Nephron progenitor cell (in vitro differentiated cells): ENCODE measurements around the gene RIOK3.

Source experiments
- DNase-seq: peaks from one replicate; pipeline ENCODE4 v3.0.0; 2021
- H3K27ac Mint-ChIP-seq: 2 replicates; pipeline ENCODE4 v1.8.0; 2021; ENCODE audit warnings: mild to moderate bottlenecking, moderate library complexity, mixed read lengths
- H3K27me3 Mint-ChIP-seq: 2 replicates; pipeline ENCODE4 v1.8.0; 2021; ENCODE audit warnings: mild to moderate bottlenecking, low read depth, mixed read lengths; ENCODE audit not compliant: poor library complexity
- H3K36me3 Mint-ChIP-seq: 2 replicates; pipeline ENCODE4 v1.8.0; 2021; ENCODE audit warnings: low read depth, mixed read lengths
- H3K4me1 Mint-ChIP-seq: 2 replicates; pipeline ENCODE4 v1.8.0; 2021; ENCODE audit warnings: mixed read lengths
- H3K4me3 Mint-ChIP-seq: 2 replicates; pipeline ENCODE4 v1.8.0; 2021; ENCODE audit warnings: mild to moderate bottlenecking, moderate library complexity, mixed read lengths
- H3K9me3 Mint-ChIP-seq: 2 replicates; pipeline ENCODE4 v1.8.0; 2021; ENCODE audit warnings: mild to moderate bottlenecking, moderate library complexity, mixed read lengths
- TF ChIP-seq, protein P1 (sequence below): fragments of 200-600 bp; sonication (generic); IDR thresholded peaks from 2 replicates; pipeline ENCODE4 v1.5.0; 2021; ENCODE audit warnings: antibody characterized with exemption

RIOK3 gene

DNA sequence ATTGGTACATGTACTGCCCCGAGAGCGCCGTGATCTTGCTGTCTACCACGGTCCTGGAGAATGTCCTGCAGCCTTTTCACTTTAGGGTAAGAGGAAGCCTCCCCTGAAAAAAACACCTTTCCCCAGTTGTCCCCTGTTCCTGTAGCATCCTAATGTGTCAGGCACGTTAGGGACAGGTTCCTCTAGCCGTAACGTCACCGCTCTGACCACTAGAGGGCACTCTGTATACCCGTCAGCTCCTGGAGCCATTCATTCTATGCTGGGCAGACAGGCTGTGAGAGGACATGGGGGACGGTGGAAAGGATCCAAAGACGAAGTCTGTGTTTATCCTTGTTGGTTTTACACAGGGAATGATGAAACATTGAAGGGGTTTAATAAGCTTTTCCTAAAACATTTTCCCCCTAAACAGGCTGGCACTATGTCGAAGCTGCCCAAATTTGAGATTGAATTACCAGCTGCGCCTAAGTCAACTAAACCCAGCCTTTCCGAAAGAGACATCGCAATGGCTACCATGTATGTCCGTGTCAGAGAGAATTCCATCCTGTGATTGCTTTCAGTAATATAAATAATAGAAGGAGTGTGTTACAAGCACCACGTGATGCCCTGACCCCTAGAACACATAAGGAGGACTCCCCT lies 62.9 kb downstream of the RIOK3 start:
- no peaks in the 10 kb centered on the region for H3K9me3 Mint-ChIP-seq
- peaks cover 8% of the 10 kb centered on the region for H3K4me1 Mint-ChIP-seq
- H3K4me3 Mint-ChIP-seq: no peak overlapping the region
- TF ChIP-seq, protein P1, sequence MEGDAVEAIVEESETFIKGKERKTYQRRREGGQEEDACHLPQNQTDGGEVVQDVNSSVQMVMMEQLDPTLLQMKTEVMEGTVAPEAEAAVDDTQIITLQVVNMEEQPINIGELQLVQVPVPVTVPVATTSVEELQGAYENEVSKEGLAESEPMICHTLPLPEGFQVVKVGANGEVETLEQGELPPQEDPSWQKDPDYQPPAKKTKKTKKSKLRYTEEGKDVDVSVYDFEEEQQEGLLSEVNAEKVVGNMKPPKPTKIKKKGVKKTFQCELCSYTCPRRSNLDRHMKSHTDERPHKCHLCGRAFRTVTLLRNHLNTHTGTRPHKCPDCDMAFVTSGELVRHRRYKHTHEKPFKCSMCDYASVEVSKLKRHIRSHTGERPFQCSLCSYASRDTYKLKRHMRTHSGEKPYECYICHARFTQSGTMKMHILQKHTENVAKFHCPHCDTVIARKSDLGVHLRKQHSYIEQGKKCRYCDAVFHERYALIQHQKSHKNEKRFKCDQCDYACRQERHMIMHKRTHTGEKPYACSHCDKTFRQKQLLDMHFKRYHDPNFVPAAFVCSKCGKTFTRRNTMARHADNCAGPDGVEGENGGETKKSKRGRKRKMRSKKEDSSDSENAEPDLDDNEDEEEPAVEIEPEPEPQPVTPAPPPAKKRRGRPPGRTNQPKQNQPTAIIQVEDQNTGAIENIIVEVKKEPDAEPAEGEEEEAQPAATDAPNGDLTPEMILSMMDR: peak; percentile 83
- peaks cover 3% of the 10 kb centered on the region for H3K27me3 Mint-ChIP-seq
- H3K36me3 Mint-ChIP-seq: peaks cover 62% of the 10 kb centered on the region
- peak overlapping the region; percentile 77 for H3K27ac Mint-ChIP-seq
- DNase-seq: peak; percentile 77

DNA sequence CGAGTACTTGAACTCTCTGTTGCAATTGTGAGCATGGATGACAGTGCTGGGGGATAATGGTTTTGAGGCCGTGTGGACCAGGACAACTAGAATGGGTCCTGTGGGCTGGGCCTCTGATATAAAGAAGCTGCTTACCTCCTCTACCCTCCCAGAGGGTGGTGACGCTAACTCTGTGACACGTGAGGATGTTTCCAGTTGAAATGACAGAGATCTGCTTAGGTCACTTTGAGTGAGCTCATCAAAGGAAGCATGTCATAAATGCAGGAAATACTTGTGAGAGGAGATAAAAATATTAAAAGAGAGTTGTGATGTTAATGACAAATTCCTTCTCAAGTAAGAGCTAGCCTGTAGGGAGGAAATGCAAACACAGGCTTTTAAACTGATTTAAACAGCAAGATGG lies 66.6 kb downstream of the RIOK3 start:
- Mint-ChIP-seq H3K27ac (peak overlapping the region; percentile 64), H3K36me3 (peaks cover 73% of the 10 kb centered on the region)

DNA sequence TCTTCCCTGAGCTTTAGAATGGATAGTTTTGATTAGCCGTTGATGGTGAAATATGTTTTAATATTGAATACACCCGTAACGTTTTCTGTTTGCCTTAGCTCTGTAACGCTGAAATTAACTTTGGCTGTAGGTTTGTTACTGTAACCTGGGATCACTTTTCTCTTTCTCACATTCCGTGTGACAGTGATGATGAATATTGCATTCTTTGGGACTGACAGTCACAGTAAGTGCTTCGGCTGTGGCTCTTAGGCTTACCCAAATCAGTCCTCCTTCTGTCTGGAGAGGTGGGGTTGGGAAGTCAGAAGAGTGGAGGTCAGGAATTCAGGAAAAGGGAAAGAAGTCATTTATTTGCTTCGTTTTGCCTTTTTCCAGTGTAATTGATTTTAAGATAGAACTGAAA lies 68.2 kb downstream of the RIOK3 start:
- TF ChIP-seq, protein P1: no peak
- no peak for DNase-seq
- Mint-ChIP-seq H3K4me1 (peaks cover 6% of the 10 kb centered on the region), H3K27ac (peak overlapping the region; percentile 73), H3K4me3 (no peak overlapping the region), H3K36me3 (peaks cover 74% of the 10 kb centered on the region), H3K9me3 (no peaks in the 10 kb centered on the region), H3K27me3 (no peaks in the 10 kb centered on the region)

More for the DNA sequence above, 66.6 kb downstream of the RIOK3 start:
- no peak for DNase-seq
- Mint-ChIP-seq H3K9me3 (no peaks in the 10 kb centered on the region), H3K27me3 (peaks cover 3% of the 10 kb centered on the region), H3K4me1 (peaks cover 8% of the 10 kb centered on the region), H3K4me3 (no peak overlapping the region)
- TF ChIP-seq, protein P1: no peak

DNA sequence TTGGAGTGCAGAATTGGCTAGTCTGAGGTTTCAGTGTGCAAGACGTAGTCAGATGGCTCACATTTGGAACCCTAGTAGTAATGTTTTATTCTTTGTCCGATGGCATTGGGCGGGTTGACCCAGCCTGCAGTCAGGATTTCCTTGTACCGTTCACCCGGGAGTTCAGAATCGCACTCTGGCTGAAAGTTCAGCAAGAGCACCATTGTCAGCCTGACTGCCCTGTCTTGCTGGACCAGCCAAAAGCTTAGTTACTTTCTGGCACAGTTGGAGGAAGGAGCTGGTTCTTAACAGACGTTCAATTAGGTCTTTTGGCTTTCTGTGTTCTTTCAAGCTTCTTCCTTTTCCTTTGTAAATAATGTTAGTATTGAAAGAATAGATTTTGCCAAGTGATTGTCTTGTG lies 68.8 kb downstream of the RIOK3 start:
- Mint-ChIP-seq H3K4me3 (no peak overlapping the region), H3K27ac (peak overlapping the region; percentile 24), H3K9me3 (no peaks in the 10 kb centered on the region), H3K36me3 (peaks cover 78% of the 10 kb centered on the region), H3K4me1 (peaks cover 13% of the 10 kb centered on the region), H3K27me3 (no peaks in the 10 kb centered on the region)
- no peak for DNase-seq
- TF ChIP-seq, protein P1: no peak

DNA sequence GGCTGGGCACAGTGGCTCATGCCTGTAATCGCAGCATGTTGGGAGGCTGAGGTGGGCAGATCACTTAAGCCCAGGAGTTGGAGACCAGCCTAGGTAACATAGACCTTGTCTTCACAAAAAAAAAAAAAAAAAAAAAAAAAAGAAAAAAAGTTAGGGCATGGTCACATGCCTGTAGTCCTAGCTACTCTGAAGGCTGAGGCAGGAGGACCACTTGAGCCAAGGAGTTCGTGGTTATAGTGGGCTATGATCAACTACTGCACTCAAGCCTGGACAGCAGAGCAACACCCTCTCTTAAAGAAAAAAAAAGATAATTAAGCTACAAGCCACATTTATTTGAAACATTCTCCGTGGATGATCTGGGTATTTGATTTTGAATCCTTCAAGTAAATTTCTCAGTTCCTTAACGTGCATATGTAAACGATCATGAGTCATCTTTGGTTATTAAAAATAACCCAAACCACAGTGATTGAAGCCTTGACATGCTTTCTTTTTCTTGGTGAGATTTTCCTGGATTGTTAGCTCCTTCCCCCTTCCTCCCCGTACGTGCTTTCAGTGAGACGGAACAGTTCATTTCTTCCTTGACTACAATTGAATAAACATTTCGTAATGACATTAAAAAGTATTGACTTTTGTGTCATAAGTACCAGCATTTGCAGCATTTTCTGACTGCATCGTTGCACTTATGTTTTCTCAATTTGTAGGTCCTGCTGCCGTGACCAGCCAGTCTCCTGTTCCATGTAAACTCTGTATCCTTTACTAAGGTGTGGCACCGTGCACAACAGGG lies 70.5 kb downstream of the RIOK3 start:
- Mint-ChIP-seq H3K9me3 (no peaks in the 10 kb centered on the region), H3K4me1 (peaks cover 14% of the 10 kb centered on the region), H3K4me3 (no peak overlapping the region), H3K27me3 (no peaks in the 10 kb centered on the region), H3K36me3 (peaks cover 79% of the 10 kb centered on the region), H3K27ac (no peak overlapping the region)
- TF ChIP-seq, protein P1: no peak
- DNase-seq: no peak
